SK-N-SH (cell line): ENCODE results near the gene DAGLA. TPM values are rescaled to one million over a fixed set of nuclear protein-coding genes. Genes with fewer than 3 reads are reported as not detected.
A peak's percentile ranks its signal among the peaks of the same experiment; 100 is the strongest.

Experiments used
- CTCF ChIA-PET: fragments of 300-600, 350-600 bp; formaldehyde crosslinking; extraction: SDS; loops from one replicate; lab custom pipeline; 2021; lab: Yijun Ruan, JAX
- POLR2A ChIA-PET: fragments of 350-600 bp; sonication (Branson Sonifier 250); formaldehyde crosslinking; extraction: SDS; loops from one replicate; lab custom pipeline; 2020; ENCODE audit warnings: antibody characterized with exemption, inconsistent platforms; lab: Yijun Ruan, JAX
- DNase-seq: peaks from one replicate; pipeline ENCODE4 v3.0.0; 2012
- H2AFZ ChIP-seq: fragments of 200-600 bp; sonication (generic); 2 replicates; pipeline ENCODE4 v1.8.1; 2016; ENCODE audit warnings: antibody characterized with exemption, mild to moderate bottlenecking, low read depth
- H3F3A ChIP-seq: fragments of 200-600 bp; sonication (generic); replicated peaks from 2 replicates; pipeline ENCODE3; 2016; ENCODE audit warnings: antibody characterized with exemption, mild to moderate bottlenecking; ENCODE audit not compliant: insufficient read depth
- H3K27ac ChIP-seq, 2 experiments: fragments of 200-500 bp in 1 of 2; fragments of 200-600 bp in 1 of 2; sonication (Bioruptor generic) in 1 of 2; sonication (generic), shearing (Covaris generic) in 1 of 2; 2 replicates each; pipeline versions ENCODE4 v1.5.1 to v1.6.1; 2014 to 2016; ENCODE audit warnings: low read depth in 2 of 2, inconsistent platforms in 1 of 2, low read length in 1 of 2, mild to moderate bottlenecking in 1 of 2, mixed read lengths in 1 of 2
- H3K27me3 ChIP-seq: fragments of 200-600 bp; sonication (generic), shearing (Covaris generic); 2 replicates; pipeline ENCODE4 v1.6.1; 2016; ENCODE audit warnings: mixed run types; ENCODE audit not compliant: insufficient read depth
- H3K36me3 ChIP-seq, 2 experiments: fragments of 200-500 bp in 1 of 2; fragments of 200-600 bp in 1 of 2; sonication (Bioruptor generic) in 1 of 2; sonication (generic) in 1 of 2; replicated peaks in 1 of 2; 2 replicates each; pipeline versions ENCODE3 to v1.5.1; 2014 to 2016; ENCODE audit warnings: low read length in 1 of 2, mild to moderate bottlenecking in 1 of 2; ENCODE audit not compliant: insufficient read depth in 2 of 2, control insufficient read depth in 1 of 2
- H3K4me1 ChIP-seq, 2 experiments: fragments of 200-500 bp in 1 of 2; fragments of 200-600 bp in 1 of 2; sonication (Bioruptor generic) in 1 of 2; sonication (generic), shearing (Covaris generic) in 1 of 2; 2 replicates each; pipeline versions ENCODE4 v1.5.1 to v1.6.1; 2014 to 2016; ENCODE audit warnings: low read depth in 1 of 2, low read length in 1 of 2, mixed run types in 1 of 2; ENCODE audit not compliant: insufficient read depth in 2 of 2, control insufficient read depth in 1 of 2
- H3K4me2 ChIP-seq: fragments of 200-600 bp; sonication (generic), shearing (Covaris generic); 2 replicates; pipeline ENCODE4 v1.6.1; 2017; ENCODE audit warnings: mixed run types
- H3K4me3 ChIP-seq, 2 experiments: fragments of 200-500 bp in 1 of 2; fragments of 200-600 bp in 1 of 2; sonication (Bioruptor generic) in 1 of 2; sonication (generic), shearing (Covaris generic) in 1 of 2; 2 replicates each; pipeline versions ENCODE4 v1.5.1 to v1.8.1; 2014 to 2016; ENCODE audit warnings: low read depth in 2 of 2, inconsistent platforms in 1 of 2, low read length in 1 of 2, mild to moderate bottlenecking in 1 of 2, mixed read lengths in 1 of 2, moderate library complexity in 1 of 2
- H3K79me2 ChIP-seq: fragments of 200-600 bp; sonication (generic); 2 replicates; pipeline ENCODE4 v1.8.1; 2017; ENCODE audit warnings: mild to moderate bottlenecking; ENCODE audit not compliant: insufficient read depth
- H3K9ac ChIP-seq: fragments of 200-600 bp; sonication (generic); 2 replicates; pipeline ENCODE4 v1.6.1; 2017; ENCODE audit warnings: mixed run types
- H3K9me2 ChIP-seq: fragments of 200-600 bp; sonication (generic); 2 replicates; pipeline ENCODE4 v1.6.1; 2017; ENCODE audit warnings: mixed run types
- H3K9me3 ChIP-seq: fragments of 200-600 bp; sonication (generic); 2 replicates; pipeline ENCODE4 v1.6.1; 2017; ENCODE audit warnings: mixed run types, mild to moderate bottlenecking, moderate library complexity
- H4K20me1 ChIP-seq: fragments of 200-600 bp; sonication (generic); 2 replicates; pipeline ENCODE4 v1.6.1; 2017; ENCODE audit warnings: mild to moderate bottlenecking, mixed run types; ENCODE audit not compliant: insufficient read depth
- CHD2 ChIP-seq: fragments of 150-350 bp; IDR thresholded peaks from 2 replicates; pipeline ENCODE4 v1.6.1; 2018; ENCODE audit warnings: low read length; ENCODE audit not compliant: partially characterized antibody
- EP300 ChIP-seq, 2 experiments: IDR thresholded peaks; 2 replicates each; pipeline versions ENCODE4 v1.4.0 to v1.6.1; 2012; ENCODE audit warnings: borderline replicate concordance in 1 of 2, low read depth in 1 of 2, low read length in 1 of 2
- FOXJ3 ChIP-seq: sonication (generic); formaldehyde crosslinking; IDR thresholded peaks from 2 replicates; pipeline ENCODE4 v1.5.1; 2020; ENCODE audit warnings: mild to moderate bottlenecking, missing genetic modification reagents
- GATA2 ChIP-seq: sonication (generic); formaldehyde crosslinking; IDR thresholded peaks from 2 replicates; pipeline ENCODE4 v1.5.0; 2020; ENCODE audit warnings: mild to moderate bottlenecking, missing genetic modification reagents
- MEF2A ChIP-seq: IDR thresholded peaks from 2 replicates; pipeline ENCODE4 v1.4.0; 2012; ENCODE audit warnings: low read depth, borderline replicate concordance
- NFIC ChIP-seq: IDR thresholded peaks from 2 replicates; pipeline ENCODE4 v1.4.0; 2012; ENCODE audit warnings: borderline replicate concordance
- NRF1 ChIP-seq: IDR thresholded peaks from 2 replicates; pipeline ENCODE4 v1.6.1; 2012; ENCODE audit warnings: low read depth, mild to moderate bottlenecking, low read length
- RFX5 ChIP-seq: IDR thresholded peaks from 2 replicates; pipeline ENCODE4 v1.6.1; 2012; ENCODE audit warnings: mild to moderate bottlenecking, improper control_type of control experiment, low read length
- SIN3A ChIP-seq: IDR thresholded peaks from 2 replicates; pipeline ENCODE4 v1.6.1; 2012; ENCODE audit warnings: low read depth, mild to moderate bottlenecking, low read length, moderate library complexity, borderline replicate concordance
- SMC3 ChIP-seq: IDR thresholded peaks from 2 replicates; pipeline ENCODE4 v1.6.1; 2012; ENCODE audit warnings: low read depth, low read length, improper control_type of control experiment
- TEAD4 ChIP-seq: IDR thresholded peaks from 2 replicates; pipeline ENCODE4 v1.4.0; 2012; ENCODE audit warnings: mild to moderate bottlenecking, borderline replicate concordance; ENCODE audit not compliant: insufficient read depth
- USF1 ChIP-seq: IDR thresholded peaks from 2 replicates; pipeline ENCODE4 v1.4.0; 2012; ENCODE audit warnings: low read depth, borderline replicate concordance
- WGBS: methylation state at CpG from one replicate; pipeline ENCODE4 v1.1.6; 2017; ENCODE audit warnings: low lambda C conversion rate; 5-methylcytosine and 5-hydroxymethylcytosine counted together
- polyA plus RNA-seq, 3 experiments: library from polyadenylated mRNA; depleted of rRNA; stranded (reverse); fragments of >200 nt; gene quantifications; 2 replicates each; pipeline ENCODE4 v1.2.3, GENCODE V29; 2012
- TF ChIP-seq, protein P1 (sequence below): fragments of 150-350 bp; IDR thresholded peaks from 2 replicates; pipeline ENCODE4 v1.6.1; 2017; ENCODE audit warnings: antibody characterized with exemption, low read length, low read depth, borderline replicate concordance
- TF ChIP-seq, protein P2 (sequence below): IDR thresholded peaks from 2 replicates; pipeline ENCODE4 v1.6.1; 2012; ENCODE audit warnings: mild to moderate bottlenecking, low read depth, low read length, moderate library complexity

Gene DAGLA
- polyA plus RNA-seq, 1 of the 3 experiments (the other 2 are of a cell fraction) = 3.3 TPM

GRCh38 chr11:61691380-61692156 is 11.4 kb downstream of the DAGLA start:
- H3K4me2 ChIP-seq = no peak overlapping the region
- no peaks in the 10 kb centered on the region for H3K79me2 ChIP-seq
- no peaks in the 10 kb centered on the region for H4K20me1 ChIP-seq
- H3K4me1 ChIP-seq = peaks cover 7 to 42% of the 10 kb centered on the region in 2 experiments; a peak in 2 of 4 replicates
- H3K36me3 ChIP-seq = no peaks in the 10 kb centered on the region
- ChIA-PET POLR2A (no interaction called here), CTCF (interaction anchor here (0.7 to 2.1 kb wide), 10 partner anchors 10 to 390 kb away, joined by 3 to 7 read pairs (median 4); partner anchors contain the start of gene DAGLA)
- H3K27me3 ChIP-seq = no peaks in the 10 kb centered on the region
- 73% methylated on average over 7 of the region's 12 CpGs for WGBS
- H3K9ac ChIP-seq = no peak overlapping the region
- TF ChIP-seq USF1 (no peak), SIN3A (no peak), EP300 (IDR thresholded peaks at IDR 0.05; ENCODE audit: borderline replicate concordance in 1 of 2, low read depth in 1 of 2, low read length in 1 of 2) (no peak), GATA2 (no peak), FOXJ3 (CRISPR knock-in tag) (no peak), SMC3 (no peak), CHD2 (no peak), MEF2A (no peak), NRF1 (no peak)
- TF ChIP-seq, all 33 proteins: peak for 0
- no peak overlapping the region for H3K27ac ChIP-seq
- H3K4me3 ChIP-seq = no peak overlapping the region
- H2AFZ ChIP-seq = no peak overlapping the region
- no peaks in the 10 kb centered on the region for H3K9me2 ChIP-seq
- H3F3A ChIP-seq = no peaks in the 10 kb centered on the region
- DNase-seq = no peak
- H3K9me3 ChIP-seq = no peaks in the 10 kb centered on the region

DNA sequence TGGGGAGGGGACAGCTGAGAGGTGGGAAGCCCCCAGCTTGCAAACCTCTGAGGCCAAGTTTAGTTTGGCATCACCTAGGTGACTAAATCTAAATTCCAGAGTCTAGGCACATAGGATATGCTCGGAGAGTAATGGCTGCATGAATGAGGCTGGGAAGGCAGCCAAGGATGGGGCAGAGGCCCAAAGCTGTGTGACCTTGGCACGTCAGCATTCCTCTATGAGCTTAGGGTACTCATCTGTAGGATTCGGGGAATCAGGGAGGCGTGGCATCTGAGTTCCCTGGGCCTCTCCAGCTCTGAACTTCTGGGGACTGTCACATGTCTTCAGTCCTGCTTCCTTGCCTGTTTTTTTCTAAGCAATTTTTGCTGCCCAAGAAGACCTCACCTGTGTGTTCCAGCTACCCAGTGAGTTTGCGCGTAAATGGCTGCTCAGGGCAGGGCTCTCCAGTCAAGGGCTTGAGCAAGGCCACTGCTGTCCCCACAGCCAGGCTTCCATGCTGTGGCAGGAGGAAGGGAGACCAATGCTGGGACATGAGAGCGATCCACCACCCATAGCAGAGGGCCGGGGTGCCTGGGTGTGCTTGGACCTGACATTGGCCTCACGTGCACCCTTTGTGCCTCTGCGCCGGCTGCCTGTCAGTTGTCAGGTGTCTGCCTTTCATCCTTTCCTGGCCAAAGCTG is 13.9 kb downstream of the DAGLA start:
- Histone ChIP-seq H3K9me2 (no peaks in the 10 kb centered on the region), H3K9ac (no peak overlapping the region), H3K4me1 (peaks cover 7 to 50% of the 10 kb centered on the region in 2 experiments; a peak in 2 of 4 replicates), H3F3A (no peaks in the 10 kb centered on the region), H4K20me1 (0 out of 2 replicates have a peak, but pooled peaks cover under 1% of the 10 kb centered on the region), H3K27ac (no peak overlapping the region), H3K27me3 (no peaks in the 10 kb centered on the region), H3K4me2 (no peak overlapping the region), H3K36me3 (no peaks in the 10 kb centered on the region), H2AFZ (no peak overlapping the region), H3K4me3 (no peak overlapping the region), H3K9me3 (no peaks in the 10 kb centered on the region), H3K79me2 (no peaks in the 10 kb centered on the region)
- CTCF ChIA-PET = interaction anchor here (0.8 to 2.0 kb wide), 6 partner anchors 10 to 258 kb away, joined by 3 to 11 read pairs (median 6); partner anchors contain the start of gene DAGLA
- TF ChIP-seq RFX5 (no peak), USF1 (no peak), TEAD4 (no peak), EP300 (IDR thresholded peaks at IDR 0.05; ENCODE audit: borderline replicate concordance in 1 of 2, low read depth in 1 of 2, low read length in 1 of 2) (no peak), NFIC (peak; percentile 24; the same call in 1 of the 2 replicates)
- TF ChIP-seq, protein P1, sequence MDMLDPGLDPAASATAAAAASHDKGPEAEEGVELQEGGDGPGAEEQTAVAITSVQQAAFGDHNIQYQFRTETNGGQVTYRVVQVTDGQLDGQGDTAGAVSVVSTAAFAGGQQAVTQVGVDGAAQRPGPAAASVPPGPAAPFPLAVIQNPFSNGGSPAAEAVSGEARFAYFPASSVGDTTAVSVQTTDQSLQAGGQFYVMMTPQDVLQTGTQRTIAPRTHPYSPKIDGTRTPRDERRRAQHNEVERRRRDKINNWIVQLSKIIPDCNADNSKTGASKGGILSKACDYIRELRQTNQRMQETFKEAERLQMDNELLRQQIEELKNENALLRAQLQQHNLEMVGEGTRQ = no peak
- TF ChIP-seq, protein P2, sequence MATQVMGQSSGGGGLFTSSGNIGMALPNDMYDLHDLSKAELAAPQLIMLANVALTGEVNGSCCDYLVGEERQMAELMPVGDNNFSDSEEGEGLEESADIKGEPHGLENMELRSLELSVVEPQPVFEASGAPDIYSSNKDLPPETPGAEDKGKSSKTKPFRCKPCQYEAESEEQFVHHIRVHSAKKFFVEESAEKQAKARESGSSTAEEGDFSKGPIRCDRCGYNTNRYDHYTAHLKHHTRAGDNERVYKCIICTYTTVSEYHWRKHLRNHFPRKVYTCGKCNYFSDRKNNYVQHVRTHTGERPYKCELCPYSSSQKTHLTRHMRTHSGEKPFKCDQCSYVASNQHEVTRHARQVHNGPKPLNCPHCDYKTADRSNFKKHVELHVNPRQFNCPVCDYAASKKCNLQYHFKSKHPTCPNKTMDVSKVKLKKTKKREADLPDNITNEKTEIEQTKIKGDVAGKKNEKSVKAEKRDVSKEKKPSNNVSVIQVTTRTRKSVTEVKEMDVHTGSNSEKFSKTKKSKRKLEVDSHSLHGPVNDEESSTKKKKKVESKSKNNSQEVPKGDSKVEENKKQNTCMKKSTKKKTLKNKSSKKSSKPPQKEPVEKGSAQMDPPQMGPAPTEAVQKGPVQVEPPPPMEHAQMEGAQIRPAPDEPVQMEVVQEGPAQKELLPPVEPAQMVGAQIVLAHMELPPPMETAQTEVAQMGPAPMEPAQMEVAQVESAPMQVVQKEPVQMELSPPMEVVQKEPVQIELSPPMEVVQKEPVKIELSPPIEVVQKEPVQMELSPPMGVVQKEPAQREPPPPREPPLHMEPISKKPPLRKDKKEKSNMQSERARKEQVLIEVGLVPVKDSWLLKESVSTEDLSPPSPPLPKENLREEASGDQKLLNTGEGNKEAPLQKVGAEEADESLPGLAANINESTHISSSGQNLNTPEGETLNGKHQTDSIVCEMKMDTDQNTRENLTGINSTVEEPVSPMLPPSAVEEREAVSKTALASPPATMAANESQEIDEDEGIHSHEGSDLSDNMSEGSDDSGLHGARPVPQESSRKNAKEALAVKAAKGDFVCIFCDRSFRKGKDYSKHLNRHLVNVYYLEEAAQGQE = no peak
- no peak for DNase-seq
- POLR2A ChIA-PET = no interaction called here
- 81% methylated on average over 9 of the region's 11 CpGs for WGBS
